Stimulated activated CD8-positive, alpha-beta memory T cell treated with anti-CD3 and anti-CD28 coated beads, Interleukin-2, amount 100 ng/mL, for 48 hours (primary cell): ENCODE measurements around the gene HSDL2.
"Not testable (repeated sequence)": the region's sequence is repeated elsewhere in the genome, so short reads cannot be mapped to it uniquely, and the experiment has no call there.

ENCODE experiments used
- DNase-seq, 2 donors: peaks; one replicate each; pipeline ENCODE4 v3.0.0-alpha.2; 2020; ENCODE audit warnings: low read depth in 2 of 2

The HSDL2 gene

GRCh38 chr9:112500842-112501241 lies 120.9 kb downstream of the HSDL2 start:
- DNase-seq = no peak

GRCh38 chr9:112501287-112501686 lies 121.4 kb downstream of the HSDL2 start:
- DNase-seq = no peak

DNA sequence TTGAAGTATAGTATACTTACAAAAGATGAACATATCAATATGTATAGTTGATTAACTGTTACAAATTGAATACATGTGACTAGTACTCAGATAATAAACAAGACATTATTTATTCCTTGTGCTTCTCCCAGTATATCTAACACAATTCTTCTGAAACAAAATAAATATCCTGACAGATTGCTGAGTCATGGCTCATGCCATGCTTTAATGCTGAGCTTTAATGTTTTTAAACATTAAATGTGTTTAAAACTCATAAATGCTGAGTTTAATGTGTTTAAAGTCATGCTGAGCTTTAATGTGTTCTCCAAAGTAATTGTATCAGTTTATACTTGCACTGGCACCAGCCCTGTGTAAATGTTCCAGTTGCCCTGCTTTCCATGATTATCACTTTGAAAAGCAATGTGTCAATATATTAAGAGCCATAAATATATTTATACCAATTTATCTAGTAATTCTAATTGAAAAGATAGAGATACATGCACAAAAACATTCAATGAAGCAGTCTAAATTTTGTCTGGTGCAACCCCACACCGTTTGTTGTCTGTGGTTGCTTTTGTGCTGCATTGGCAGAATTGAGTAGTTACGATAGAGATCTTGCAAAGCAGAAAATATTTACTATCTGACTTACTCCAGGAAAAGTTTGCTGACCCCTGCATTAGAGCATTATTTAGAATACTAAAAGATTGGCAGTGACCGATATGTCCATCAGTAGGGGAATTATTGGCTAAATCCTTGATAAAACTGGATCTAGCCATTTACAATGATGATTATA lies 122.5 kb downstream of the HSDL2 start:
- DNase-seq = no peak

DNA sequence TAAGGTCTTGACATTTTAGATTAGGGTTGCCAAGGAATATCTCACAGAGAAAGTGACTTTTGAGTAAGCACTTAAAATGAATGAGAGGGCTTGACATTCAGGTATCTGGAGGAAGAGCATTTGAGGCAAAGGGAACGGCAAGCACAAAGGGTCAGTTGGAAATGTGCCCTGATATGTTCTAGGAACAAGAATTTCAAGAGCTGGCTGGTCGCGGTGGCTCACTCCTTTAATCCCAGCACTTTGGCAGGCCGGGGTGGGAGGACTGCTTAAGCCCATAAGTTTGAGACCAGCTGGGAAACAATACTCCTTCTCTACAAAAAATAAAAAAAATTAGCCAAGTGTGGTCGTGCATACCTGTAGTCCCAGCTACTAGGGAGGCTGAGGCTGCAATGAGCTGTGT lies 123.3 kb downstream of the HSDL2 start:
- no peak for DNase-seq

- DNase-seq = no peak
These were observed 125.2 kb downstream of the HSDL2 start for GRCh38 chr9:112505086-112505485.

DNA sequence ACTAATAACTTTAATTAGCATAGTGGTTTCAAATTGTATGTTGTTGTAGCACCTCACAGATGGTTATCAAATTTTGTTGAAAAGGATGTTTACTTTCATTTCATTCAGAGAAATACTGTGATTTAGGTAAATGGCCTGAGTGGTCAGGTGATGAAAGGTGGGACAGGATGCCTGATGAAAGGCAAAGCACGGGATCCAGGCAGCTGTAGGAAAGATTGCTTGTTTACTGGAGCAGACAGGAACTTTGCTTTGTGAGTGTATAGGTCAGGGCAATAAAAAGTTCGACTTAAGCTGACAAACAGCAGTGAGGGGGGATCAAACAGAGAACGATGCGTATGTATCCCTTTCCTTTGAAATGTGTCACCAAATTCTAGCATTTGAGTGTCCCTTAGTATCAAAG lies 125.7 kb downstream of the HSDL2 start:
- no peak for DNase-seq

DNA sequence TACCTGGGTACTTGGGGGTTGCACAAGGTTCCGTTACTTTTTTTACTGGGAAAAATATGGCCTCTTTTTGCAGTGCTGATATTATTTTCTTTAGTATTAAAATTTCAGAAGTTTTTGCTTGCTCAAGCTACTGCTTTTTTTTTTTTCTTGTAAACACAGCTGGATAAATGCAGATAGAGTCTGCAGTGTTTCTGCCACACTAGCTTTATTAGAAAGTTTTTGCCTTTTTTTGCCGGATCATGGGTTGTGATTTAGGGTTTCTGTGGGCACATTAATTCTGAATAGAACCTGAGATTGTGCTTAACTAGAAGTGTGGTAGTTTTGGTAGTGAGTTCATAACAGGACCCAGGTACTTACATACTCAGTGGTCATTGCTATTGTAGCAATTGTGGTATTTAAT lies 126.7 kb downstream of the HSDL2 start:
- no peak for DNase-seq

- DNase-seq = no peak
These were observed 127.2 kb downstream of the HSDL2 start for GRCh38 chr9:112507001-112507680.

- no peak for DNase-seq
These were observed 128.5 kb downstream of the HSDL2 start for GRCh38 chr9:112508377-112508776.

GRCh38 chr9:112512377-112512776 lies 132.5 kb downstream of the HSDL2 start:
- not testable (repeated sequence) for DNase-seq

- no peak for DNase-seq
These were observed 136.9 kb downstream of the HSDL2 start for GRCh38 chr9:112516769-112517168.

DNA sequence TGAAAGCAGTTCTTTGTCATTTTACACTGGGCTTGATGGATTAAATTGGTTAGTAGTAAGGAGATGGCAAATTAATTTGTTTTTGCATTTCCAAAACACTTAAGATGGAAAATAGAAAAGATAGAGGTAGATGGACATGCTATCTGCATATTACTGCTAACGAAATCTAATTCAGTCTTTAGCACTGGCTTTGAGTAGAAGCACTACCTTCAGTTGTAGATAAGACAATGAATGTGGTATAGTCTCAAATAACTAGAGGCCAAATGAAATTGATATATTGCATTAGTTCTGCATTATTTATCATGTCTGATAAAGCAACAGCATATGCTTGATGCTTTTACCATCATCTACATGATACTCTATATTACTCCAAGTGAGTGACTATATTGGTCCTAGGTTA lies 140.2 kb downstream of the HSDL2 start:
- DNase-seq = no peak

GRCh38 chr9:112520656-112521055 lies 140.7 kb downstream of the HSDL2 start:
- DNase-seq = no peak
